Thyroid gland (tissue), 4 donors: ENCODE results near the gene FHIT. TPM values are rescaled to one million over a fixed set of nuclear protein-coding genes. Genes with fewer than 3 reads are reported as not detected.

Experiments
- DNase-seq, 2 donors: peaks; one replicate each; pipeline ENCODE4 v3.0.0-alpha.2; 2019
- H3K27ac ChIP-seq, 3 donors: fragments of 200-600 bp; sonication (generic); 1 replicate in 2 of 3; 2 replicates in 1 of 3; pipeline ENCODE4 v1.5.1; 2016 to 2019; ENCODE audit warnings: mild to moderate bottlenecking in 1 of 3, moderate library complexity in 1 of 3
- H3K27me3 ChIP-seq: fragments of 200-600 bp; sonication (generic); one replicate; pipeline ENCODE4 v1.5.1; 2019
- H3K36me3 ChIP-seq, 2 donors: fragments of 200-600 bp; sonication (generic); one replicate each; pipeline ENCODE4 v1.5.1; 2016 to 2019
- H3K4me1 ChIP-seq, 2 donors: fragments of 200-600 bp; sonication (generic); one replicate each; pipeline ENCODE4 v1.5.1; 2017 to 2019
- H3K4me3 ChIP-seq, 3 donors: fragments of 200-600 bp; sonication (generic); replicated peaks in 1 of 3; 1 replicate in 2 of 3; 2 replicates in 1 of 3; pipeline ENCODE4 v1.5.1; 2016; ENCODE audit warnings: mild to moderate bottlenecking in 1 of 3
- H3K9me3 ChIP-seq: fragments of 200-600 bp; sonication (generic); one replicate; pipeline ENCODE4 v1.5.1; 2017
- POLR2A ChIP-seq, 2 donors: fragments of 450-650 bp; IDR thresholded peaks; one replicate each; pipeline ENCODE4 v1.6.1; 2017; ENCODE audit warnings: antibody characterized with exemption in 2 of 2, mild to moderate bottlenecking in 2 of 2, moderate library complexity in 1 of 2
- WGBS, 2 donors: methylation state at CpG; one replicate each; pipeline ENCODE4 v1.1.5; 2017; 5-methylcytosine and 5-hydroxymethylcytosine counted together
- intact Hi-C: fragments of 100-400 bp; cut with DNase I; formaldehyde crosslinking; loops from one replicate; pipeline ENCODE4 v1.15.1; 2023
- total RNA-seq, 4 donors: library from RNA; depleted of rRNA; stranded (reverse); fragments of >200 nt; gene quantifications; one replicate each; pipeline ENCODE4 v1.2.3, GENCODE V29; 2016
- TF ChIP-seq, protein P1 (sequence below), 6 experiments: fragments of 200-600 bp in 3 of 6; fragments of 450-650 bp in 3 of 6; sonication (generic) in 3 of 6; IDR thresholded peaks; one replicate each; pipeline ENCODE4 v1.5.1; 2016 to 2019; ENCODE audit warnings: antibody characterized with exemption in 6 of 6, mild to moderate bottlenecking in 2 of 6, inconsistent platforms in 1 of 6, moderate library complexity in 1 of 6

The FHIT gene
- total RNA-seq, 4 donors from 2014 or later = 12.2 to 18.9 (median 16.2) TPM

DNA sequence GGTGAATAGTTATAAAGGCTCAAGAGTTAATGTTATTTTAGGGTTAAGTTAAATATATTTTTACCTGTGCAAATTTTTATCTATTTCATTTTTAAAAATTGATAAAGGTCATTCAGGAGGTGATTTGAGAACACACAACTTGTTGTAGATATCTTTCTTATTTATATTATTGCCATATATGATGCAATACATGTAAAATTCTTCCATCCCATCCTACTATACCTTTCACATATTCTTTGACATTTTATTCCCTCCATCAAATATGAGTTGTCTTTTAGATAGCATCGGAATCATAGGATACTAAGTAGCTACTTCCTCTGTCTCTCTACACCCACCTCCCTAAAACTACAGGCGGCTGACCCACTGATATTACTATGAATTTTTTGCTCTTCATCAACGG, 734.1 kb downstream of the FHIT start:
- intact Hi-C loops = no loop called here
- DNase-seq = no peak
- TF ChIP-seq, protein P1, sequence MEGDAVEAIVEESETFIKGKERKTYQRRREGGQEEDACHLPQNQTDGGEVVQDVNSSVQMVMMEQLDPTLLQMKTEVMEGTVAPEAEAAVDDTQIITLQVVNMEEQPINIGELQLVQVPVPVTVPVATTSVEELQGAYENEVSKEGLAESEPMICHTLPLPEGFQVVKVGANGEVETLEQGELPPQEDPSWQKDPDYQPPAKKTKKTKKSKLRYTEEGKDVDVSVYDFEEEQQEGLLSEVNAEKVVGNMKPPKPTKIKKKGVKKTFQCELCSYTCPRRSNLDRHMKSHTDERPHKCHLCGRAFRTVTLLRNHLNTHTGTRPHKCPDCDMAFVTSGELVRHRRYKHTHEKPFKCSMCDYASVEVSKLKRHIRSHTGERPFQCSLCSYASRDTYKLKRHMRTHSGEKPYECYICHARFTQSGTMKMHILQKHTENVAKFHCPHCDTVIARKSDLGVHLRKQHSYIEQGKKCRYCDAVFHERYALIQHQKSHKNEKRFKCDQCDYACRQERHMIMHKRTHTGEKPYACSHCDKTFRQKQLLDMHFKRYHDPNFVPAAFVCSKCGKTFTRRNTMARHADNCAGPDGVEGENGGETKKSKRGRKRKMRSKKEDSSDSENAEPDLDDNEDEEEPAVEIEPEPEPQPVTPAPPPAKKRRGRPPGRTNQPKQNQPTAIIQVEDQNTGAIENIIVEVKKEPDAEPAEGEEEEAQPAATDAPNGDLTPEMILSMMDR (IDR thresholded peaks at IDR 0.05) = no peak
- no peak for TF ChIP-seq POLR2A (IDR thresholded peaks at IDR 0.05)
- Histone ChIP-seq H3K9me3 (no peaks in the 10 kb centered on the region), H3K4me1 (no peaks in the 10 kb centered on the region), H3K27me3 (no peaks in the 10 kb centered on the region), H3K27ac (no peak overlapping the region), H3K4me3 (no peak overlapping the region), H3K36me3 (no peaks in the 10 kb centered on the region)
- 96% methylated on average over 3 of the region's 3 CpGs for WGBS, 2 donors

DNA sequence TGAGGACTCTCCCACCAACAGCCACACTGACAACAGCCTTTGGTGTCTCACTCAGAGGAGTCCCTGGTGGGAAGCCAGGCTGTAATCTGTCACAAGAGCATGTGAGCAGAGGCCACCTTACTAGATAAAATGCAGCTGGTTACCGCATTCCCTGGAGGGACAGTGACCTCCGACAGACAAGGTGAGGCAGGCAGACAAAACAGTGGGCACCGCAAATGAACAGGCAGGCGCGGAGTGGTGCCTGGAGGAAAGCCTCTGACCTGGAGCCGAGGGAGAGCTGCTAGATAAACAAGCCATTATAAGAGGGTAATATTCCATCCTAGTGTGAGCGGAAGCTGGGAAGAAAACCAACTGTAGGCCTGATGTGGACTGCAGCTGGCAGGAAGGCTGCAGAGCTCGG, 736.4 kb downstream of the FHIT start:
- H3K27me3 ChIP-seq = no peaks in the 10 kb centered on the region
- H3K27ac ChIP-seq = no peak overlapping the region
- peak; percentile 4 to 16 for DNase-seq
- H3K36me3 ChIP-seq = no peaks in the 10 kb centered on the region
- no peak overlapping the region for H3K4me3 ChIP-seq
- H3K9me3 ChIP-seq = no peaks in the 10 kb centered on the region
- 59 to 65% methylated on average over 8 of the region's 8 CpGs for WGBS, 2 donors
- H3K4me1 ChIP-seq = no peaks in the 10 kb centered on the region
- TF ChIP-seq POLR2A (IDR thresholded peaks at IDR 0.05) = no peak
- TF ChIP-seq, protein P1 (IDR thresholded peaks at IDR 0.05) = no peak
- intact Hi-C loops = no loop called here

DNA sequence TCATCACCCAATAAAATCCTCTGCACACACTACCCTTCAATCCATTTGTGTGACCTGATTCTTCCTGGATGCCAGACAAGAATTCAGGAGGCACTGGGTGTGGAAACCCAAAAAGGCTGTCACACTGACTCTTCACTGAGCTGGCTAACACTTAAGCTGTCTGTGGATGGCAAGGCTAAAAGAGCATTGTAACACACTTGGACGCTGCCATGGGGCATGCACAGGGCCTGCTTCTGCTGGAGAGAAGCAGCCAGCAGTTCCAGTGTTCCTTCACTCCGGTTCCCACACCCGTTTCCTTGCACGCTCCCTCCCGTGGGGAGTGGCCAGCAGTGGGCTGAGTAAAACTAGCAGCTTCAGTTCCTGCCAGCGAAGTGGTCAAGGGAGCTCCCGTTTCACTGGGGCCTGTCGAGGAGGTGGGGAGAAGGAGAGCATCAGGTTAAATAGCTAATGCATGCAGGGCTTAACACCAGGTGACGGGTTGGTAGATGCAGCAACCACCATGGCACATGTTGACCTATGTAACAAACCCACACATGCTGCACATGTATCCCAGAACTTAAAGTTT, 737.1 kb downstream of the FHIT start:
- intact Hi-C loops = no loop called here
- H3K4me1 ChIP-seq = no peaks in the 10 kb centered on the region
- TF ChIP-seq, protein P1 (IDR thresholded peaks at IDR 0.05) = no peak
- no peak for TF ChIP-seq POLR2A (IDR thresholded peaks at IDR 0.05)
- H3K36me3 ChIP-seq = no peaks in the 10 kb centered on the region
- no peak for DNase-seq
- no peak overlapping the region for H3K4me3 ChIP-seq
- no peaks in the 10 kb centered on the region for H3K9me3 ChIP-seq
- no peaks in the 10 kb centered on the region for H3K27me3 ChIP-seq
- no peak overlapping the region for H3K27ac ChIP-seq
- WGBS, 2 donors = 89% methylated on average over 9 of the region's 9 CpGs

DNA sequence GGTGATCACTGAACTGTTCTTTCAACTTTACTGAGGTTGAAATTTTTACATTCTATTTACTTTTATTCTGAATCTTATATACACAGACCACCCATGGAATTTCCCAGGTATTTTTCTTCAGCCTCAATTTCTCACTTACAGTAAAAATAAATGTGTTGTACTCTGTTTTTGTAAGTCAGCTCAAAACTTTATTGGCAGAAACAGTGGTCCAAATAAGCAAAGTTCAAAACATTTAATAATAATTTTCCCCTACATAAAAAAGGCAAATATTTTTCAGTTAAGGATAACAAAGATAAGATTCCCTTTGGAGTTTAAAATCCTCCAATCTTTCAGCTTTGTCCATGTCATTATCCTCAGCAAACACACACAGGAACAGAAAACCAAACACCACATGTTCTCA, 738.0 kb downstream of the FHIT start:
- Histone ChIP-seq H3K4me1 (no peaks in the 10 kb centered on the region), H3K27ac (no peak overlapping the region), H3K4me3 (no peak overlapping the region), H3K27me3 (no peaks in the 10 kb centered on the region), H3K9me3 (no peaks in the 10 kb centered on the region), H3K36me3 (no peaks in the 10 kb centered on the region)
- TF ChIP-seq, protein P1 (IDR thresholded peaks at IDR 0.05) = no peak
- TF ChIP-seq POLR2A (IDR thresholded peaks at IDR 0.05) = no peak
- DNase-seq = no peak
- intact Hi-C loops = no loop called here

DNA sequence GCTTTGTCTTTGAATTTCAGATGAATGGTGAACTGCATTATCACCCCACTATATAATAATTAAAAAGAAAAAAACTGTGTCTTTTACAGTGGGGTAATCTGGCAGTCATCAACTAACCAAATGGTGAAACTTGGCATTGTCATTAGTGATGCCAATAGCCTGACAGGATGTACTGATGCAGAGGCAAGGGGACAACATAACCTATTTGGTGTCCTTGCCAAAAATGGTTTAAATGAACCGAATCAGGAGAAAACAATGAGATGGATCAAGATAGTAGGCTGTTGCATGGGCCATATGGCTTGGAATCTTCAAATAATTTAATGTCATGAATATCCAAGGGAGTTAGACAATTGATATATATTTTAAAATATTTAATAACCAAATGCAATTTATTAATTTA, 738.7 kb downstream of the FHIT start:
- Histone ChIP-seq H3K4me3 (no peak overlapping the region), H3K4me1 (no peaks in the 10 kb centered on the region), H3K36me3 (no peaks in the 10 kb centered on the region), H3K27me3 (no peaks in the 10 kb centered on the region), H3K9me3 (no peaks in the 10 kb centered on the region), H3K27ac (no peak overlapping the region)
- no peak for DNase-seq
- WGBS, 2 donors = 79 to 94% methylated on average over 1 of the region's 1 CpG
- TF ChIP-seq POLR2A (IDR thresholded peaks at IDR 0.05) = no peak
- TF ChIP-seq, protein P1 (IDR thresholded peaks at IDR 0.05) = no peak
- intact Hi-C loops = no loop called here
